GM13977 (cell line): ENCODE measurements around the gene NUCB1.

Experiments used
- DNase-seq: peaks from one replicate; pipeline ENCODE4 v3.0.0; 2012; ENCODE audit warnings: low spot score
- in situ Hi-C: fragments of 300-500 bp; cut with MboI; formaldehyde crosslinking; loops from one replicate; pipeline ENCODE4 v1.12.0; 2022; ENCODE audit warnings: low sequenced_read_pairs, low pct_unique_long_range_greater_than_20kb, mixed read lengths, inconsistent platforms; ENCODE audit not compliant: unreplicated experiment
- TF ChIP-seq, protein P1 (sequence below): IDR thresholded peaks from 2 replicates; pipeline ENCODE4 v1.5.1; 2012; ENCODE audit warnings: mild to moderate bottlenecking, control low read depth; ENCODE audit not compliant: insufficient read depth; ENCODE audit errors: extremely low read depth, missing control alignments

Gene NUCB1

DNA sequence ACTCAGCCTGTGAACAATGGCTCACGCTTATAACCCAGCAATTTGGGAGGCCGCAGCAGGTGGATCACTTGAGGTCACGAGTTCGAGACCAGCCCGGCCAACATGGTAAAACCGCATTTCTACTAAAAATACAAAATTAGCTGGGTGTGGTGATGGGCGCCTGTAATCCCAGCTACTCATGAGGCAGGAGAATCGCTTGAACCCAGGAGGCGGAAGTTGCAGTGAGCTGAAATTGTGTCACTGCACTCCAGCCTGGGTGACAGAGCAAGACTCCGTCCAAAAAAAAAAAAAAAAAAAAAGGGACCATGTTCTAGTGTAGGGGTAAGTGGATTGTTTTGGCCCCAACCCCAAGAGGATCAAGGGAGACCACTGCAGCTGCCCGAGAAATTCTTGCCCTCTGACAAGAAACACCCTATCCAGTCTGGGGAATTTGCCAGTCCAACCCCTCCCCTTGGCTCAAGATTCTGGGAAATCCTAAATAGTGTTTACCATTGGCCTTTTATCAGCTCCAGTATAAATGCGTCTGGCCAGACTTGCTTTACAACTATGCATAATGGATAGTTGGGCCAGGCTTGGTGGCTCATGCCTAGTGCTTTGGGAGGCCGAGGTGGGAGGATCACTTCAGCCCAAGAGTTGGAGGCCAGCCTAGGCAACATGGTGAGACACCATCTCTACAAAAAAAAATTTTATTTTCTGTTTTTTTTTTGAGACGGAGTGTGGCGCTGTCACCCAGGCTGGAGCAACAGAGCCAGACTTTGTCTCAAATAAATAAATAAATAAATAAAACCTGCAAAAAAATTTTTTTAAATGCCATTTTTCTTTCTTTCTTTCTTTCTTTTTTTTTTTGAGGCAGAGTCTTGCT lies 28.3 kb downstream of the NUCB1 start:
- TF ChIP-seq, protein P1, sequence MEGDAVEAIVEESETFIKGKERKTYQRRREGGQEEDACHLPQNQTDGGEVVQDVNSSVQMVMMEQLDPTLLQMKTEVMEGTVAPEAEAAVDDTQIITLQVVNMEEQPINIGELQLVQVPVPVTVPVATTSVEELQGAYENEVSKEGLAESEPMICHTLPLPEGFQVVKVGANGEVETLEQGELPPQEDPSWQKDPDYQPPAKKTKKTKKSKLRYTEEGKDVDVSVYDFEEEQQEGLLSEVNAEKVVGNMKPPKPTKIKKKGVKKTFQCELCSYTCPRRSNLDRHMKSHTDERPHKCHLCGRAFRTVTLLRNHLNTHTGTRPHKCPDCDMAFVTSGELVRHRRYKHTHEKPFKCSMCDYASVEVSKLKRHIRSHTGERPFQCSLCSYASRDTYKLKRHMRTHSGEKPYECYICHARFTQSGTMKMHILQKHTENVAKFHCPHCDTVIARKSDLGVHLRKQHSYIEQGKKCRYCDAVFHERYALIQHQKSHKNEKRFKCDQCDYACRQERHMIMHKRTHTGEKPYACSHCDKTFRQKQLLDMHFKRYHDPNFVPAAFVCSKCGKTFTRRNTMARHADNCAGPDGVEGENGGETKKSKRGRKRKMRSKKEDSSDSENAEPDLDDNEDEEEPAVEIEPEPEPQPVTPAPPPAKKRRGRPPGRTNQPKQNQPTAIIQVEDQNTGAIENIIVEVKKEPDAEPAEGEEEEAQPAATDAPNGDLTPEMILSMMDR = no peak
- DNase-seq = no peak
- in situ Hi-C loops = no loop called here

DNA sequence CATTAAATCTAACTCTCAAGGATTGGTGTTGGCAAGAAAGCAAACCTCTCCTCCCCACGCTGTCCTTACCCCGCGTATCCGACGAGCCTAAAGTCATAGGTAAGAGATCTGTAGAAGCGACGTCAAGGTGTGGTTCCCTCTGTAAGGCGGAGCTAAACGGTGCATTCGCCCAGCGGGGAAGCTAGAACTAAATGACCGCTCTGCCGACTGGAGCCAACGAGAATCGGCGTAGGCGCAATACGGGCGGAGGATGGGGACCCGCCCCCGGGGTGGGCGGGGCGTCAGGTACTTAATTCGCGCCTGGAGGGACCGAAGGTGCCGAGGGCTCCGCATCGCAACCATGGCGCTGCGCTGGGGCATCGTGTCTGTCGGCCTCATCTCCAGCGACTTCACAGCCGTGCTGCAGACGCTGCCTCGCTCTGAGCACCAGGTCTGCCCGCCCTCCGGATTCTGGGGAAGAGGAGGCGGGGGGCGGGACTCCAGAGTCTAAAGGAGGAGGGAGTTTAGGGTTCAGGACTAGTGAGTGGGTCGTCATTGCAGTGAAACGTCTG lies 33.3 kb downstream of the NUCB1 start, which contains the start of gene DHDH:
TSS of gene DHDH (plus strand) at position 318 of the 551 bp plus-strand sequence. CDS start at position 341, 23 bp downstream.
- TF ChIP-seq, protein P1 = no peak
- in situ Hi-C loops = no loop called here
- peak; percentile 81 for DNase-seq

DNA sequence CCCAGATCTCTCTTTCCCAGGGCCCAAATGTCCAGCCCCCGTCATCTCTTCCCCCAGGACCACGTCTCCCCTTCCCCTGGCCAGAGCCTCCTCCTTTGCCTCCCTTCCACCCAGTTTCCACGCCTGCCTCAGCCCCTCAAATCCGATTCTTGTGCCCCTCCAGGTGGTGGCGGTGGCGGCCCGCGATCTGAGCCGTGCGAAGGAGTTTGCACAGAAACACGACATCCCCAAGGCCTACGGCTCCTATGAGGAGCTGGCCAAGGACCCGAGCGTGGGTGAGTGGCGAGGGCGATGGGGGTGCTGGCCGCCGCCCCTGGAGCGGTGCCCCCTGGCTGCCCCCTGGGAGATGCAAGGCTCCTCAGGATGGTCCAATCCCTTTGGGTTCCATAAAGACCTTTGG lies 34.7 kb downstream of the NUCB1 start:
- peak; percentile 9 for DNase-seq

DNA sequence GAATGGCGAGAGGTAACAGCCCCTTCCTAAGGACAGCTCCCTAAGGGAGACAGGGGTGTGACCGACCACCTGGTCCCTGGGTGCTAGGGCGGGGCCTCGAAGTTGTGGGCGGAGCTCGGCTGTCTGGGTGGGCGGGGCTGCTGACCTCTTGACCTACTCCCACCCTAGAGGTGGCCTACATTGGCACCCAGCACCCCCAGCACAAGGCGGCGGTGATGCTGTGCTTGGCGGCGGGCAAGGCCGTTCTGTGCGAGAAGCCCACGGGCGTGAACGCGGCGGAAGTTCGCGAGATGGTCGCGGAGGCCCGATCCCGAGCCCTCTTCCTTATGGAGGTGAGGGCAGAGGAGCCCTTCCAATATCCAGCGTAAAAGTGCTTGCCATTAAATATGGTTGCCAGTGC lies 35.8 kb downstream of the NUCB1 start:
- in situ Hi-C loops = no loop called here
- peak; percentile 13 for DNase-seq
- TF ChIP-seq, protein P1 = no peak

More for the DNA sequence above, 34.7 kb downstream of the NUCB1 start:
- in situ Hi-C loops = no loop called here
- TF ChIP-seq, protein P1 = no peak

DNA sequence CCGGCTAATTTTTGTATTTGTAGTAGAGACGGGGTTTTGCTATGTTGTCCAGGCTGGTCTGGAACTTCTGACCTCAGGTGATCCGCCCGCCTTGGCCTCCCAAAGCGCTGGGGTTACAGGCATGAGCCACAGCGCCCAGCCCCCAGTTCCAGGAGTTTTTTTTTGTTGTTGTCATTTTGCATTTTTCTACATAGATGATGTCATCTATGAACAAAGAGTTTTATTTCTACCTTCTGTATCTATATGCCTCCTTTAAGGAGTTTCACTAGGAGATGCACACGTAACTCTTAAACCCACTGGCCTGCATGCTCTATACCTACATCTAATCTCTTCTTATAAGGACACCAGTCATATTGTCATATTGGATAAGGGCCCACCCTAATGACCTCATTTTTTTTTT lies 38.1 kb downstream of the NUCB1 start:
- in situ Hi-C loops = no loop called here
- no peak for DNase-seq
- TF ChIP-seq, protein P1 = no peak

DNA sequence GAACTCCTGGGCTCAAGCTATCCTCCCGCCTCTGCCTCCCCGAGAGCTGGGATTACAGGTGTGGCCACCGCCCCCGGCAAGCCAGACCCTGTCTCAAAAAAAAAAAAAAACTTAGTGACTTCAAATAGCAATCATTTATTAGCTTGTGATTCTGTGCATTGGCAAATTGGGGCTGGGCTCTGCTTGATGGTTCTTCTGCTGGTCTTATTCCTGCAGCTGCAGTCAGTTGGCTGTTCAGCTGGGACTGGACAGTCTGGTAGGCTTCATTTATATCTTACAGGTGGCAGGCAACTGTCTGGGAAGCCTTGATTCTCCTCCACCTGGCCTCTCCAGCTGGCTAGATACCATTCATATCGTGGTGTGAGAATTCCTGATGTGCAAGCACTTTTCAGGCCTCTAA lies 40.8 kb downstream of the NUCB1 start:
- TF ChIP-seq, protein P1 = no peak
- peak; percentile 7 for DNase-seq
- in situ Hi-C loops = no loop called here
